VCaP (cell line): ENCODE data around the gene HES3.

Source experiments
- H3K27ac ChIP-seq: fragments of 450-650 bp; 2 replicates; pipeline ENCODE4 v1.5.1; 2017
- TF ChIP-seq, protein P1 (sequence below): fragments of 450-650 bp; conservative IDR thresholded peaks from 2 replicates; pipeline ENCODE4 v1.5.1; 2017; ENCODE audit warnings: mild to moderate bottlenecking, moderate library complexity

The HES3 gene

DNA sequence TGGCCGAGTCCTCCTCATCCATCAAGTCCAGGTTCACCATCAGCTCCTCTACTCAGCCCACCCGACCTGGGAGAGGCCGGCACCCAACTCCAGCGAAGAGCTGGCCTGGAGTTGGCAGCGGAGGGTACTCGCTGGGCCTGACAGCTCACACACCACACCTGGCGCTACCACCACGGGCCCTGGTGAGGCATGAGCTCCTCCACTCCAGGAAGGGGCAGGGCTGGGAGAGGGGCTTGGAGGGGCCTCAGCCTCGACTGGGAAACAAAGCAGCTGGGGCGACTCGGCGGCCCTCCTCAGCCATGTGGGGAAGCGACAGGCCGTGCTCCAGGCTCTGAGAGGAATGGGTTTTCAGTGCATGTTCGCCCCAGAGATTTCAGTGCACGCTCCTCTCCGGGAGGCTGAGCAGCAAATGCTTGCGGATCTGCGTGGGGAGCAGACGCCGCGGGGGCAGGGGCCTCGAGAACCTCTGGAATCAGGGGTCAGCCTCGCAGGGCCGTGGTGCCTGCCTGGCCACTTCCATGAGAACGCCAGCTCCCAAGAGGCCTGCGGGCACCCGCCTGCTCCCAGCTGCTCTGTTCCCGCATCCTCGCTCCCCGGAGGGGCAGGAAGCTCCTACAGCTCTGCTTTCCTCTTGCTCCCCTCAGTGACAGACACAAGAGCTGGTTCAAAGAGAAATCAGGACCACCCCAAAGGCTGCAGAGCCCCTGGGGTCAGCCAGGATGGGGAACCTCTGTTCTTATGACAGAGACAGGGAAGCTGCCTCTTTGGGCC is 35.8 kb downstream of the HES3 start:
- no peak overlapping the region for H3K27ac ChIP-seq
- TF ChIP-seq, protein P1, sequence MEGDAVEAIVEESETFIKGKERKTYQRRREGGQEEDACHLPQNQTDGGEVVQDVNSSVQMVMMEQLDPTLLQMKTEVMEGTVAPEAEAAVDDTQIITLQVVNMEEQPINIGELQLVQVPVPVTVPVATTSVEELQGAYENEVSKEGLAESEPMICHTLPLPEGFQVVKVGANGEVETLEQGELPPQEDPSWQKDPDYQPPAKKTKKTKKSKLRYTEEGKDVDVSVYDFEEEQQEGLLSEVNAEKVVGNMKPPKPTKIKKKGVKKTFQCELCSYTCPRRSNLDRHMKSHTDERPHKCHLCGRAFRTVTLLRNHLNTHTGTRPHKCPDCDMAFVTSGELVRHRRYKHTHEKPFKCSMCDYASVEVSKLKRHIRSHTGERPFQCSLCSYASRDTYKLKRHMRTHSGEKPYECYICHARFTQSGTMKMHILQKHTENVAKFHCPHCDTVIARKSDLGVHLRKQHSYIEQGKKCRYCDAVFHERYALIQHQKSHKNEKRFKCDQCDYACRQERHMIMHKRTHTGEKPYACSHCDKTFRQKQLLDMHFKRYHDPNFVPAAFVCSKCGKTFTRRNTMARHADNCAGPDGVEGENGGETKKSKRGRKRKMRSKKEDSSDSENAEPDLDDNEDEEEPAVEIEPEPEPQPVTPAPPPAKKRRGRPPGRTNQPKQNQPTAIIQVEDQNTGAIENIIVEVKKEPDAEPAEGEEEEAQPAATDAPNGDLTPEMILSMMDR, result no peak

DNA sequence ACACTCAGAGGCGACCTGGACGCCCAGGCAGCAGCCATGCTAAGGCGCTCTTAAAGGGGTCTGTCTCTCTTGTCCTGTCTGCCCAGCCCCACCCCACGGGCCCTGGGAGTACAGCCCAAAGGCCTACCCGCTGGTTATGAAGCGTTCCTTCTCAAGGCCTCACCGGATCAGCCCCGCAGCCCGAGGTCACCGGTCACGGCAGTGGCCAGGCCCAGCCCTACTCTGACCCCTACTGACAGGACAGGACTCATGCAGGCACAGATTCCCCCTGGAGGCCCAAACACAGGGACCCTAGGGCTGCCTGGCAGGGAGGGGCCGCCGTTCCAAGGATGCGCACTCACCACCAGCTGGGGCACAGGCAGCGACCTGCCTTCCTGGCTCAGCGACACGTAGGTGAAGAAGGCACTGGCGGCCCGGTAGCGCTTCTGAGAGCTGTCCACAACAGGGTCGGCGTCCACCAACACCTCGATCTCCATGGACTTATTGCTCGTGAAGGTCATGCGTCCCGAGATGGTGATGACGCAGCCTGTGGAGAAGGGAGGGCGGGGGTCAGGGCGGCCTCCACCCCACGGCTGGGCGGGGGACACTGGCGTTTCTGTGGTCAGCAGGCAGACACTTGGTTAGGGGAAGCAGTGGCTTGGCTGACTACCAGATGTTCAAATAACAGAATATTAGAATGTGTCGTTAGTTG is 36.9 kb downstream of the HES3 start:
- TF ChIP-seq, protein P1, result peak; percentile 58
- H3K27ac ChIP-seq, result no peak overlapping the region

DNA sequence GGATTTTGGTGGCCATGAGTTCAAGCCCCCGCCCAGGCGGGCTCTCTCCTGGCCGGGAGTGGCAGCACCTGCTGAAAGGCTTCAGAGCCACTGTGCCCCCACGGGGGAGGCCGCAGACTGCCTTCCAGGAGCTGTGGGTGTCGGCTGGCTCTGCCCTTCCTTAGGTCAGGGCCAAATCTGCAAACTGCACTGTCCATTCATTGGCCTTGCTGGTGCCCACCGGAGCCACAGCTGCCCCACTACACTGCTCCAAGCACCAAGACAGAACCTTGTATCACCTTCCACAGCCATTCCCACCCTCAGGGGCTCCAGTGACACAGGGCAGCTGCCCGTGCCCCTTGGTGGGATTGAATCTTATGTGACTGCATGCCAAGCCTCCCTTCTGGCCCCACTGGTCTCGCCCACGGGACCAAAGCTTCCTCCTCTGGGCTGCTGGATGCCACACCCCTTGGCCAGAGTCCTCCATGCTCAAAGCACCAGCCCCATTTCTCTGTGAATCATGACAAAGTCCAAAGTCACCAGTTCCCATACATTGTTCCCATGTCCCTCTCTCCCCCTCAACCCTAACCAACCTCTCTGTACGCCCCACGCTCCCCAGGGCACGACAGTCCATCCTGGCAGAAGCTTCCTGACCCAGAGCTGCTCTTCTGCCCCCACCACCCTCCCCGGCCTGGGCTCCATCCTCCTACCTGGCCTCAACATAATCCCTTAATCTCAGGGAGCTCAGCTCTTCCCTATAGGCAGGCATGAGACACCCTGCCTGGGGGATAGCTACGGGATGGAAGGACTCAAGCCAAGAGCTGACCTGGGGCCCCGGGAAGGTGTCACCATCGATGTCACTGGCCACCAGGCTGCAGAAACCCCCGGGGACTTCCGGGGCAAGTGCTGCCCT is 37.8 kb downstream of the HES3 start:
- H3K27ac ChIP-seq, result no peak overlapping the region
- TF ChIP-seq, protein P1, result no peak

DNA sequence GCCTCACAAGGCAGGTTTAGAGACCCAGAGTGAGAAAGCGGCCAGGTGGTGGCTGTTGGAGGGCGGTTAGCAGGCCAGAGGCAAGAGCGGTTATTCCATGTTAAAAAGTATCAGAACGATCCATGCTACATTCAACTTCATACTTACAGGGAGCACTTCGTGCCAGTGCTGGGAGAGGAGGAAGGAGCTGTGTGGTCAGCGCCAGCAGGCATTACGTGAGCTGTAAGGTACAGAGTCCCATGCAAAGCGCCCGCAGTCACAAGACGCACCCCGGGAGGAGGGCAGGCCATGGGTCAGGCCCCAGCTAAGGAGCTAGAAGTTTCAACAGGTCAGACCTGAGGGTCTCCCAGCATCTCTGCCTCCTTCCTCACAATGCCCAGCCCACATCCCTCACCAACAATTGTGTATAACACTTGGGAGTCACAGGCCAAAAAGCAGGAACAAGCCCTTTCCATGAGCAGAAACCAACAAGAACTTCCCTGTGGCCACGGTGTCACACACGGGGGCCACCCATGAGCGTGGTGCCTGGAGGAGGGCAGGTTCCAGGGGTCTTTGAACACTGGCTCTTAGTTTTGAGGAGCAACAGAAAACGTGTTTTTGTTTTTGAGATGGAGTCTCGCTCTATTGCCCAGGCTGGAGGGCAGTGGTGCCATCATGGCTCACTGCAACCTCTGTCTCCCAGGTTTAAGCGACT is 38.7 kb downstream of the HES3 start:
- TF ChIP-seq, protein P1, result no peak
- H3K27ac ChIP-seq, result no peak overlapping the region

DNA sequence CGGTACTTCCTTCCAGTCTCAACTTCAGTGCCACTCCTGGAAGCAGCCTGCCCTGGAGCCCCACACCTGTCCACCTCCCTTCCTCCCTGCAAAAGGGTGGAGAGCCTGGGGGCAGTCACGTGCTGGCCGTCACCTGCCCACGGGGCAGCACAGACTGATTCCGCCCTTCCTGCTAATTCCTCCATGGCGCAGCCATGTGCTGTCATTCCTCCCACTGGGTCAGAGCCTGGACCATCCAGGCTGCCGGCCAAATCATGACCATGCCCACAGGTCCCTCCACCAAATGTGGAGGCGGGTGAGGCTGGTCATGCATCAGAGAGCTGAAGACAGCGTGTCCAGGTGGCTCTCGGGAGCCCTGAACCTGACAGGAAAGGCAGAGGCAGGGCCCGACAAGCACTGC is 41.4 kb downstream of the HES3 start:
- H3K27ac ChIP-seq, result no peak overlapping the region
- TF ChIP-seq, protein P1, result no peak

DNA sequence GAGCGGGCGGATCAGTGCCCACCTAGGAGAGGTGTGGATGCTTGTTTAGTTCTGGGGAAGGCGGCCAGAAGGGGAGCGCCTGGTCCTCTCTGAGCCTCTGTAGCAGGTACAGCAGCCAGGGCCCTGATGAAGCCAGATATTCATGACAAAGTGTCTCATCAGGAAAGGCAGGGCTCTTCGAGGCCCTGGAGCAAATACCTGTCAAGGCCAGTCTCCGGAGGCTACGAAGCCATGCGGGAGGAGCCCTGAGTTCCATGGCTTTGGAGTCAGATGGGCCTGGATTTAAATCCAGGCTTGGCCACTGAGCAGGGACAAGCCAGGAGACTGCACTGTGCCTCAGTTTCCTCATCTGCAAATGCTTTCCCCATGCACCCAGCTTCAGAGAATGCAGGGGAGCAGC is 42.3 kb downstream of the HES3 start:
- no peak overlapping the region for H3K27ac ChIP-seq
- TF ChIP-seq, protein P1, result no peak
